GM12891 (cell line): ENCODE results near the gene MOGAT2.
"Not testable (repeated sequence)": the region's sequence is repeated elsewhere in the genome, so short reads cannot be mapped to it uniquely, and the experiment has no call there.

Source experiments
- POLR2A ChIP-seq: IDR thresholded peaks from 2 replicates; pipeline ENCODE4 v1.6.1; 2011; ENCODE audit warnings: low read depth, low read length, control low read depth
- POLR2AphosphoS5 ChIP-seq: IDR thresholded peaks from 2 replicates; pipeline ENCODE4 v1.6.1; 2011; ENCODE audit warnings: low read depth, low read length, control low read depth
- POU2F2 ChIP-seq: IDR thresholded peaks from 2 replicates; pipeline ENCODE4 v1.6.1; 2011; ENCODE audit warnings: low read depth, mild to moderate bottlenecking, control low read depth, low read length, moderate library complexity

DNA sequence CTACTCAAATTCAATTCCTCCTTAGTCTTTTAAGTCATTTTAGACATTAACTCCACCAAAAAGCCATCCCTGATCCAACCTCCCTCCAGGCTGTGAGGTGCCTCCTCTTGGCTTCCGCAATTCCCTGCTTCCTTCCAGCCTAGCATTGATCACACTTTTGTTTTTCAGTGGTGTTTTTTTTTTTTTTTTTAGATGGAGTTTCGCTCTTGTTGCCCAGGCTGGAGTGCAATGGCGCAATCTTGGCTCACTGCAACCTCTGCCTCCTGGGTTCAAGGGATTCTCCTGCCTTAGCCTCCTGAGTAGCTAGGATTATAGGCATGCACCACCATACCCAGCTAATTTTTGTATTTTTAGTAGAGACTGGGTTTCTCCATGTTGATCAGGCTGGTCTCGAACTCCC, 25.5 kb downstream of the MOGAT2 start:
- not testable (repeated sequence) for TF ChIP-seq POLR2A, POLR2AphosphoS5, POU2F2
